GM12872 (cell line): ENCODE data around the gene UBAC2.

ENCODE experiments used
- CTCF ChIP-seq: IDR thresholded peaks from 3 replicates; pipeline ENCODE4 v1.5.1; 2011; ENCODE audit warnings: low read depth, mild to moderate bottlenecking, low read length, moderate library complexity; ENCODE audit not compliant: insufficient read depth

The UBAC2 gene

GRCh38 chr13:99271249-99271648 lies 70.6 kb downstream of the UBAC2 start:
- TF ChIP-seq CTCF = no peak

GRCh38 chr13:99272481-99272880 lies 71.8 kb downstream of the UBAC2 start:
- no peak for TF ChIP-seq CTCF

- no peak for TF ChIP-seq CTCF
Observed at GRCh38 chr13:99273128-99273527, 72.5 kb downstream of the UBAC2 start.

GRCh38 chr13:99275093-99275469 lies 74.4 kb downstream of the UBAC2 start:
- TF ChIP-seq CTCF = no peak

GRCh38 chr13:99276706-99277105 lies 76.1 kb downstream of the UBAC2 start:
- TF ChIP-seq CTCF = peak; percentile 19; the same call in 1 of the 3 replicates

- TF ChIP-seq CTCF = no peak
Observed at GRCh38 chr13:99277629-99278028, 77.0 kb downstream of the UBAC2 start.

- TF ChIP-seq CTCF = no peak
Observed at GRCh38 chr13:99278200-99278599, 77.5 kb downstream of the UBAC2 start.

GRCh38 chr13:99278843-99279242 lies 78.2 kb downstream of the UBAC2 start:
- TF ChIP-seq CTCF = no peak
